Fibroblast of pulmonary artery (primary cell): ENCODE results near the gene AKR7A2.

ENCODE experiments used
- DNase-seq: peaks from one replicate; pipeline ENCODE4 v3.0.0-alpha.2; 2010; ENCODE audit warnings: low read depth
- H3K4me3 ChIP-seq: replicated peaks from 2 replicates; pipeline ENCODE4 v1.5.1; 2011; ENCODE audit warnings: low read depth, mild to moderate bottlenecking, control low read depth, low read length, moderate library complexity
- CTCF ChIP-seq: IDR thresholded peaks from 2 replicates; pipeline ENCODE4 v1.5.1; 2011; ENCODE audit warnings: mild to moderate bottlenecking, control low read depth, low read length, inconsistent platforms; ENCODE audit errors: missing control alignments

Gene AKR7A2

GRCh38 chr1:19330449-19331135 is 18.6 kb upstream of the AKR7A2 start:
- no peak for TF ChIP-seq CTCF
- no peak overlapping the region for H3K4me3 ChIP-seq

GRCh38 chr1:19329611-19330010 is 17.7 kb upstream of the AKR7A2 start:
- TF ChIP-seq CTCF: no peak
- DNase-seq: no peak
- H3K4me3 ChIP-seq: no peak overlapping the region

More at GRCh38 chr1:19330449-19331135, 18.6 kb upstream of the AKR7A2 start:
- DNase-seq: no peak

GRCh38 chr1:19329188-19329587 is 17.2 kb upstream of the AKR7A2 start:
- TF ChIP-seq CTCF: no peak
- no peak for DNase-seq
- H3K4me3 ChIP-seq: no peak overlapping the region

- no peak for TF ChIP-seq CTCF
Observed at GRCh38 chr1:19328486-19328885, 16.5 kb upstream of the AKR7A2 start.

GRCh38 chr1:19327736-19328135 is 15.8 kb upstream of the AKR7A2 start:
- DNase-seq: no peak
- no peak overlapping the region for H3K4me3 ChIP-seq
- TF ChIP-seq CTCF: no peak

More at GRCh38 chr1:19328486-19328885, 16.5 kb upstream of the AKR7A2 start:
- H3K4me3 ChIP-seq: no peak overlapping the region
- no peak for DNase-seq

GRCh38 chr1:19327301-19327700 is 15.4 kb upstream of the AKR7A2 start:
- no peak for TF ChIP-seq CTCF
- DNase-seq: no peak
- no peak overlapping the region for H3K4me3 ChIP-seq

GRCh38 chr1:19326748-19327065 is 14.8 kb upstream of the AKR7A2 start:
- H3K4me3 ChIP-seq: no peak overlapping the region
- no peak for DNase-seq
- no peak for TF ChIP-seq CTCF
